ENCODE measurements around the gene ZNF483. TPM values are rescaled to one million over a fixed set of nuclear protein-coding genes. Genes with fewer than 3 reads are reported as not detected.
"Not testable (repeated sequence)": the region's sequence is repeated elsewhere in the genome, so short reads cannot be mapped to it uniquely, and the experiment has no call there.

ZNF483 gene
- total RNA-seq, 1 donor from 2014 or later, result 0.26 TPM

DNA sequence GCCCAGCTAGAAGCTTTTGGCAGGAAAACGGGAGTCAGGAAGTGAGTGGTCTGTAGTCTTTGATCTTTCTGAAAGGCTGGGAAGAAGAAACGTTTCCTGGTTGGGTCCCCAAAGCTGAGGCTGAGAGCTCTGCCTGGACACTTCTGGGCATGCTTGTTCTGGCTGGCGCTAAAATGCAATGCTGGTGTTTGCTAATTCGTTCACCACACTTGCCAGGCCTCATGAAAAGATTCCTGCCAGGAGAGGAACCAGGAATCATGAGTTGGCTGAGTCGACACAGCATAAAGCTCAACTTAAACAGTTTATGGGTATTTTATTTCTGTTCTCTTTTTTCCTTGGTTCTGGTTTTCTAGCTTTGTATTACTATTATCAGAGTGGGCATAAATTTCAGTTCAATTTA lies 85.2 kb downstream of the ZNF483 start:
- no peaks in the 10 kb centered on the region for H3K27me3 ChIP-seq (ENCODE audit: control insufficient read depth, insufficient read depth, low read length)
- DNase-seq (ENCODE audit: low read depth) (peak; percentile 52), FAIRE-seq (no peak)
- TF ChIP-seq, protein P1, sequence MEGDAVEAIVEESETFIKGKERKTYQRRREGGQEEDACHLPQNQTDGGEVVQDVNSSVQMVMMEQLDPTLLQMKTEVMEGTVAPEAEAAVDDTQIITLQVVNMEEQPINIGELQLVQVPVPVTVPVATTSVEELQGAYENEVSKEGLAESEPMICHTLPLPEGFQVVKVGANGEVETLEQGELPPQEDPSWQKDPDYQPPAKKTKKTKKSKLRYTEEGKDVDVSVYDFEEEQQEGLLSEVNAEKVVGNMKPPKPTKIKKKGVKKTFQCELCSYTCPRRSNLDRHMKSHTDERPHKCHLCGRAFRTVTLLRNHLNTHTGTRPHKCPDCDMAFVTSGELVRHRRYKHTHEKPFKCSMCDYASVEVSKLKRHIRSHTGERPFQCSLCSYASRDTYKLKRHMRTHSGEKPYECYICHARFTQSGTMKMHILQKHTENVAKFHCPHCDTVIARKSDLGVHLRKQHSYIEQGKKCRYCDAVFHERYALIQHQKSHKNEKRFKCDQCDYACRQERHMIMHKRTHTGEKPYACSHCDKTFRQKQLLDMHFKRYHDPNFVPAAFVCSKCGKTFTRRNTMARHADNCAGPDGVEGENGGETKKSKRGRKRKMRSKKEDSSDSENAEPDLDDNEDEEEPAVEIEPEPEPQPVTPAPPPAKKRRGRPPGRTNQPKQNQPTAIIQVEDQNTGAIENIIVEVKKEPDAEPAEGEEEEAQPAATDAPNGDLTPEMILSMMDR (IDR thresholded peaks at IDR 0.05; ENCODE audit: insufficient read depth, low read length, severe bottlenecking), result no peak
- H3K36me3 ChIP-seq (ENCODE audit: control insufficient read depth, insufficient read depth, low read length), result no peaks in the 10 kb centered on the region
- no peak overlapping the region for H3K4me3 ChIP-seq (ENCODE audit: low read depth, low read length)

DNA sequence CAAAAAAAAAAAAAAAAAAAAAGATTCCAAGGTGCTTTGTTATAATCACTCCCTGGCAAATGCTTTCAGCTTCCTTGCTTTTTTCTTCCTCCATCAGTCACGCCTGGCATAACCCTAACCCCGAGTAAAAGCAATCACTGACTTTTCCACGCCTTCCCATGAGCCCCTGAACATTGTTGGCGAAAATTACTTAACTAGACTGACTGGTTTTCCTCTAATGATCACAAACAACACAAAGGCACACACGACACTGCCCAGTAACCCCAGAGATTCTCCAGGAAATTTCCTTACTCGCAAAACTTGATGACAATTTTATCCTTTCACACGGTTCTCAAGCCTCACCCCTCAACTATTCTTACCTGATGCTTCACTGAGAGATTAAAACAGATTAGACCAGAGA lies 85.9 kb downstream of the ZNF483 start:
- H3K36me3 ChIP-seq (ENCODE audit: control insufficient read depth, insufficient read depth, low read length), result no peaks in the 10 kb centered on the region
- no peak overlapping the region for H3K4me3 ChIP-seq (ENCODE audit: low read depth, low read length)
- H3K27me3 ChIP-seq (ENCODE audit: control insufficient read depth, insufficient read depth, low read length), result no peaks in the 10 kb centered on the region
- no peak for DNase-seq (ENCODE audit: low read depth)
- no peak for FAIRE-seq
- TF ChIP-seq, protein P1 (IDR thresholded peaks at IDR 0.05; ENCODE audit: insufficient read depth, low read length, severe bottlenecking), result no peak

DNA sequence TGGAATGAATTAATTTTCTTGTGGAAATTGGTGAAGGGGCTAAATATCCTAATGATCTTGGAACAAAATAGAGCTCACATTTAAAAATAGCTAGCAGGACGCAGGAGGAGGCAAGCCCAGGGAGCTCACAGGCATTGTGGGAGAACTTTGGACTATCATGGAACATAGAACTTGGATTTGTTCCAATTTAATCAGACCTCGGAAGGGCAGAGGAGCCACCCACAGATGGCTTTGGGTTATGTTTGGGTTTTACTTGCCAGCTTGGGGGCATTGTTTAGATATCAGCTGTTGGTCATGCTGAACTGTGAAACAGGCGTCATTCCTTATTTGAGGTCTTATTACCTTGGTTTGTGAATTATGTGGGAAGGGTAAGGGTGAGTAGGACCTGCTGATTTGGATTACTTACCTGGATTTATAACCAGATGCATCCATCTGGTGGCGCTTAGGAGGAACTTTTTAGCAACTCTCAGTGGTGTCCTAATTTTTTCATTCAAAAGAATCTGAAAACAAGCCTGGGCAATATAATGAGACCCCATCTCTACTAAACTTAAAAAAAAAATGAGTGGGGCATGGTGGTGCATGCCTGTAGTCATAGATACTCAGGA lies 88.6 kb downstream of the ZNF483 start:
- FAIRE-seq (no peak), DNase-seq (ENCODE audit: low read depth) (no peak)
- TF ChIP-seq, protein P1 (IDR thresholded peaks at IDR 0.05; ENCODE audit: insufficient read depth, low read length, severe bottlenecking), result no peak
- Histone ChIP-seq H3K36me3 (ENCODE audit: control insufficient read depth, insufficient read depth, low read length) (no peaks in the 10 kb centered on the region), H3K4me3 (ENCODE audit: low read depth, low read length) (no peak overlapping the region), H3K27me3 (ENCODE audit: control insufficient read depth, insufficient read depth, low read length) (no peaks in the 10 kb centered on the region)

DNA sequence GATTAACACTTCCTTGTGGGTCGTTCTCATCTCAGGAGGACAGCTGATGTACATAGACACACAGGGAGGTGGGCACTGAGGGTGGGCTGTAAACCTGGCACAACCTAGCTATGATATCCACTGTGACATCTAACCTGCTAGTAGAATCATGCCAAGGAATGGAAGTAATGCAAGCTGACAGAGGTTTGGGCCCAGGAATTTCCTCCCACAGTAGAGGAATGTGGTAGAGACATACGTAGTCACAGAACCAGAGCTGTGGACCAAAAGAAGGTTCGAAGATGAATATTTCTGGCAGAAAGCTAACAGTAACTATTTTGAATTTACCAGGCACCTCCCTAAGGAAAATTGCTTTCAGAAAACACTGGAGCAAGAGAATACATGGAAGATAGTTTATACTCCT lies 90.9 kb downstream of the ZNF483 start:
- Histone ChIP-seq H3K36me3 (ENCODE audit: control insufficient read depth, insufficient read depth, low read length) (no peaks in the 10 kb centered on the region), H3K4me3 (ENCODE audit: low read depth, low read length) (no peak overlapping the region), H3K27me3 (ENCODE audit: control insufficient read depth, insufficient read depth, low read length) (no peaks in the 10 kb centered on the region)
- no peak for FAIRE-seq
- DNase-seq (ENCODE audit: low read depth), result no peak
- TF ChIP-seq, protein P1 (IDR thresholded peaks at IDR 0.05; ENCODE audit: insufficient read depth, low read length, severe bottlenecking), result no peak

DNA sequence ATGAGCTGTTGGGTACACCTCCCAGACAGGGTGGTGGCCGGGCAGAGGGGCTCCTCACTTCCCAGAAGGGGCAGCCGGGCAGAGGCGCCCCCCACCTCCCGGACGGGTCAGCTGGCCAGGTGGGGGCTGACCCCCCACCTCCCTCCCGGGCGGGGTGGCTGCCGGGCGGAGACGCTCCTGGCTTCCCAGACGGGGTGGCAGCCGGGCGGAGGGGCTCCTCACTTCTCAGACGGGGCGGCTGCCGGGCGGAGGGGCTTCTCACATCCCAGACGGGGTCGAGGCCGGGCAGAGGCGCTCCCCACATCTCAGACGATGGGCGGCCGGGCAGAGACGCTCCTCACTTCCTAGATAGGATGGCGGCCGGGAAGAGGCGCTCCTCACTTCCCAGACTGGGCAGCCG lies 92.4 kb downstream of the ZNF483 start:
- not testable (repeated sequence) for DNase-seq (ENCODE audit: low read depth); H3K36me3 ChIP-seq (ENCODE audit: control insufficient read depth, insufficient read depth, low read length); FAIRE-seq; H3K4me3 ChIP-seq (ENCODE audit: low read depth, low read length); H3K27me3 ChIP-seq (ENCODE audit: control insufficient read depth, insufficient read depth, low read length)

DNA sequence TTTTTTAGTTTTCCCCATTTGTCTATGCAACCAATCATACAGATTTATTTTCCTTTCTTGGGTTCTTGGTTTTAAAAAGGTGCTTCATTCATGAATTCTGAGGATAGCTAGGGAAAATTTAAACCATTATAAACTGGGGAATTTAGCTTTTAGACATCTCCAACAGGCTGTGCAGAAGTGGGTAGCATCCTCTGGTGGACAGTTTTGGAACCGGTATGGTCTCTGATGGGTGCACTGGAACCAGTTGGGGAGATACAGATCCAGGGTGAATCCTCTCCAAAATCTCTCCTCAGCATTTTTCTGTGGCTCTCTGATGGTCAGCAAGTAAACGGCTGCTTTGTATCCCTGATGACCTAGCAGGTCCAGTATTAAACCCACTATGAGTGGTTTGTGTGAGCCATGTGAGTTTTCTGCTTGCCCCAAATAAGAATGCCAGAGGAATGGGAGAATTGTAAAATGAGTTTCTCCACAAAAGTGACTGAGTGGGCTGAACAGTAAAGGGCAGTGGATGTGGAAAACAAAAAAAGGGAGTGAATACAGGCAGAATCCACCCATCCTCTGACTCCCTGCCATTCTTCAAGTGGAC lies 97.0 kb downstream of the ZNF483 start:
- TF ChIP-seq, protein P1 (IDR thresholded peaks at IDR 0.05; ENCODE audit: insufficient read depth, low read length, severe bottlenecking), result peak; percentile 82
- FAIRE-seq (no peak), DNase-seq (ENCODE audit: low read depth) (peak; percentile 52)
- H3K27me3 ChIP-seq (ENCODE audit: control insufficient read depth, insufficient read depth, low read length), result no peaks in the 10 kb centered on the region
- no peak overlapping the region for H3K4me3 ChIP-seq (ENCODE audit: low read depth, low read length)
- no peaks in the 10 kb centered on the region for H3K36me3 ChIP-seq (ENCODE audit: control insufficient read depth, insufficient read depth, low read length)
